COR-L47 (cell line): ENCODE measurements around the gene TLX1.

ENCODE experiments used
- DNase-seq: peaks from one replicate; lab custom pipeline; 2025; lab: John Stamatoyannopoulos, UW

The TLX1 gene

GRCh38 chr10:101130984-101131961, at the start of gene TLX1:
TLX1 (plus strand) TSS chr10:101131300; CDS start chr10:101131542, 242 bp downstream.
- DNase-seq, result no peak

- DNase-seq, result no peak
These were observed 45.3 kb upstream of the TLX1 start for GRCh38 chr10:101085846-101086245.

- DNase-seq, result no peak
These were observed 43.7 kb upstream of the TLX1 start for GRCh38 chr10:101087376-101087775.

- no peak for DNase-seq
These were observed 43.1 kb upstream of the TLX1 start for GRCh38 chr10:101087965-101088364.

GRCh38 chr10:101089520-101090299, 41.4 kb upstream of the TLX1 start:
- no peak for DNase-seq

GRCh38 chr10:101090597-101090996, 40.5 kb upstream of the TLX1 start:
- DNase-seq, result no peak

- DNase-seq, result no peak
These were observed 39.4 kb upstream of the TLX1 start for GRCh38 chr10:101091546-101092290.

GRCh38 chr10:101092881-101093354, 38.2 kb upstream of the TLX1 start:
- DNase-seq, result no peak

GRCh38 chr10:101094121-101094879, 36.8 kb upstream of the TLX1 start:
- DNase-seq, result no peak

- no peak for DNase-seq
These were observed 36.1 kb upstream of the TLX1 start for GRCh38 chr10:101095004-101095403.

GRCh38 chr10:101095550-101096213, 35.4 kb upstream of the TLX1 start:
- peak; percentile 46 for DNase-seq

- no peak for DNase-seq
These were observed 34.7 kb upstream of the TLX1 start for GRCh38 chr10:101096378-101096777.

- no peak for DNase-seq
These were observed 33.2 kb upstream of the TLX1 start for GRCh38 chr10:101097881-101098280.

- DNase-seq, result no peak
These were observed 31.2 kb upstream of the TLX1 start for GRCh38 chr10:101099901-101100300.

- no peak for DNase-seq
These were observed 29.7 kb upstream of the TLX1 start for GRCh38 chr10:101101372-101101881.

- DNase-seq, result no peak
These were observed 27.7 kb upstream of the TLX1 start for GRCh38 chr10:101103430-101103829.

GRCh38 chr10:101106351-101106750, 24.7 kb upstream of the TLX1 start:
- DNase-seq, result no peak

GRCh38 chr10:101107771-101108170, 23.3 kb upstream of the TLX1 start:
- DNase-seq, result no peak

- DNase-seq, result no peak
These were observed 20.1 kb upstream of the TLX1 start for GRCh38 chr10:101110856-101111523.

GRCh38 chr10:101111547-101111946, 19.6 kb upstream of the TLX1 start:
- DNase-seq, result no peak
